H9 (cell line): ENCODE results near the gene GTF2H3. TPM values are rescaled to one million over a fixed set of nuclear protein-coding genes. Genes with fewer than 3 reads are reported as not detected.

Experiments used
- DNase-seq: peaks from one replicate; pipeline ENCODE4 v3.0.0-alpha.2; 2017
- H2AFZ ChIP-seq: one replicate; pipeline ENCODE4 v1.6.1; 2013; ENCODE audit warnings: mild to moderate bottlenecking, low read length, control low read depth, moderate library complexity
- H2AK5ac ChIP-seq: 2 replicates; pipeline ENCODE4 v1.6.1; 2013; ENCODE audit warnings: low read length, control low read depth, mixed read lengths; ENCODE audit not compliant: insufficient read length
- H2BK120ac ChIP-seq: one replicate; pipeline ENCODE4 v1.6.1; 2013; ENCODE audit warnings: low read depth, mild to moderate bottlenecking, low read length, control low read depth, inconsistent platforms; ENCODE audit not compliant: poor library complexity, severe bottlenecking
- H2BK12ac ChIP-seq: 2 replicates; pipeline ENCODE4 v1.6.1; 2013; ENCODE audit warnings: low read length, control low read depth, mixed read lengths, low read depth; ENCODE audit not compliant: insufficient read length
- H2BK15ac ChIP-seq: 2 replicates; pipeline ENCODE4 v1.6.1; 2013; ENCODE audit warnings: low read depth, low read length, control low read depth
- H2BK20ac ChIP-seq: one replicate; pipeline ENCODE4 v1.6.1; 2013; ENCODE audit warnings: low read depth, mild to moderate bottlenecking, low read length, control low read depth, inconsistent platforms; ENCODE audit not compliant: poor library complexity, severe bottlenecking
- H2BK5ac ChIP-seq: 2 replicates; pipeline ENCODE4 v1.6.1; 2013; ENCODE audit warnings: low read length, control low read depth, mixed read lengths; ENCODE audit not compliant: insufficient read length
- H3K14ac ChIP-seq: 2 replicates; pipeline ENCODE4 v1.6.1; 2013; ENCODE audit warnings: low read length, control low read depth; ENCODE audit not compliant: insufficient read depth
- H3K18ac ChIP-seq: 2 replicates; pipeline ENCODE4 v1.6.1; 2013; ENCODE audit warnings: low read depth, mild to moderate bottlenecking, mixed read lengths, low read length, control low read depth; ENCODE audit not compliant: insufficient read length
- H3K23ac ChIP-seq: 2 replicates; pipeline ENCODE4 v1.6.1; 2013; ENCODE audit warnings: low read length, control low read depth, mixed read lengths, low read depth; ENCODE audit not compliant: insufficient read length
- H3K23me2 ChIP-seq: 2 replicates; pipeline ENCODE4 v1.6.1; 2013; ENCODE audit warnings: low read depth, mild to moderate bottlenecking, mixed read lengths, low read length, control low read depth; ENCODE audit not compliant: insufficient read length, poor library complexity, severe bottlenecking
- H3K27ac ChIP-seq: 2 replicates; pipeline ENCODE4 v1.5.1; 2013; ENCODE audit warnings: low read length, control low read depth, mixed read lengths, low read depth; ENCODE audit not compliant: insufficient read length
- H3K27me3 ChIP-seq: 2 replicates; pipeline ENCODE4 v1.6.1; 2013; ENCODE audit warnings: low read length, control low read depth, inconsistent platforms; ENCODE audit not compliant: insufficient read depth
- H3K4ac ChIP-seq: 2 replicates; pipeline ENCODE4 v1.6.1; 2013; ENCODE audit warnings: low read depth, mild to moderate bottlenecking, control low read depth, inconsistent platforms, low read length, moderate library complexity
- H3K4me1 ChIP-seq: 2 replicates; pipeline ENCODE4 v1.6.1; 2013; ENCODE audit warnings: low read length, control low read depth, inconsistent platforms; ENCODE audit not compliant: insufficient read depth
- H3K4me2 ChIP-seq: 2 replicates; pipeline ENCODE4 v1.6.1; 2013; ENCODE audit warnings: low read length, control low read depth, mixed read lengths; ENCODE audit not compliant: insufficient read length, insufficient read depth
- H3K56ac ChIP-seq: 2 replicates; pipeline ENCODE4 v1.6.1; 2013; ENCODE audit warnings: low read depth, mild to moderate bottlenecking, mixed read lengths, low read length, control low read depth; ENCODE audit not compliant: insufficient read length
- H3K79me1 ChIP-seq: 2 replicates; pipeline ENCODE4 v1.6.1; 2013; ENCODE audit warnings: low read depth, mild to moderate bottlenecking, moderate library complexity, low read length, control low read depth, inconsistent platforms; ENCODE audit not compliant: insufficient read depth, poor library complexity, severe bottlenecking
- H3K79me2 ChIP-seq: 2 replicates; pipeline ENCODE4 v1.6.1; 2013; ENCODE audit warnings: low read length, control low read depth, inconsistent platforms; ENCODE audit not compliant: insufficient read depth
- H3K9ac ChIP-seq: 2 replicates; pipeline ENCODE4 v1.6.1; 2013; ENCODE audit warnings: low read length, control low read depth, mixed read lengths; ENCODE audit not compliant: insufficient read length; ENCODE audit errors: extremely low read depth
- H3K9me3 ChIP-seq: one replicate; pipeline ENCODE4 v1.6.1; 2013; ENCODE audit warnings: low read depth, low read length, inconsistent platforms; ENCODE audit not compliant: control insufficient read depth
- H3T11ph ChIP-seq: one replicate; pipeline ENCODE4 v1.6.1; 2013; ENCODE audit warnings: mild to moderate bottlenecking, low read length, control low read depth, inconsistent platforms
- H4K20me1 ChIP-seq: one replicate; pipeline ENCODE4 v1.6.1; 2013; ENCODE audit not compliant: control insufficient read depth, insufficient read length, insufficient read depth
- H4K5ac ChIP-seq: 2 replicates; pipeline ENCODE4 v1.6.1; 2013; ENCODE audit warnings: low read depth, mild to moderate bottlenecking, mixed read lengths, low read length, control low read depth; ENCODE audit not compliant: insufficient read length
- H4K8ac ChIP-seq: replicated peaks from 2 replicates; pipeline ENCODE4 v1.6.1; 2013; ENCODE audit warnings: low read length, control low read depth, mixed read lengths, low read depth; ENCODE audit not compliant: insufficient read length
- H4K91ac ChIP-seq: 2 replicates; pipeline ENCODE4 v1.6.1; 2013; ENCODE audit warnings: low read depth, mild to moderate bottlenecking, moderate library complexity, mixed read lengths, low read length, control low read depth; ENCODE audit not compliant: insufficient read length
- H3K27ac Mint-ChIP-seq, 3 experiments: 2 replicates in 2 of 3; 3 replicates in 1 of 3; pipeline ENCODE4 v1.8.0; 2020 to 2021; ENCODE audit warnings: mixed read lengths in 3 of 3, mild to moderate bottlenecking in 1 of 3, moderate library complexity in 1 of 3
- H3K27me3 Mint-ChIP-seq: 2 replicates; pipeline ENCODE4 v1.8.0; 2021; ENCODE audit warnings: low read depth, mild to moderate bottlenecking, moderate library complexity, mixed read lengths
- H3K36me3 Mint-ChIP-seq, 3 experiments: 2 replicates in 2 of 3; 3 replicates in 1 of 3; pipeline ENCODE4 v1.8.0; 2020 to 2021; ENCODE audit warnings: low read depth in 3 of 3, mixed read lengths in 3 of 3; ENCODE audit not compliant: insufficient read depth in 1 of 3
- H3K4me1 Mint-ChIP-seq, 2 experiments: 2 replicates each; pipeline ENCODE4 v1.8.0; 2020; ENCODE audit warnings: mixed read lengths in 2 of 2
- H3K4me3 Mint-ChIP-seq, 2 experiments: 2 replicates in 1 of 2; 3 replicates in 1 of 2; pipeline ENCODE4 v1.8.0; 2020 to 2021; ENCODE audit warnings: mild to moderate bottlenecking in 2 of 2, mixed read lengths in 2 of 2, moderate library complexity in 1 of 2
- H3K9me3 Mint-ChIP-seq, 2 experiments: 2 replicates in 1 of 2; 3 replicates in 1 of 2; pipeline ENCODE4 v1.8.0; 2020; ENCODE audit warnings: mild to moderate bottlenecking in 2 of 2, mixed read lengths in 2 of 2, moderate library complexity in 1 of 2
- WGBS: extraction: QIAGEN DNeasy Blood & Tissue Kit; methylation state at CpG from one replicate; pipeline ENCODE4 v1.1.7; 2013; ENCODE audit warnings: missing lambda C conversion rate, low lambda C conversion rate, mixed read lengths; ENCODE audit not compliant: insufficient read length; ENCODE audit errors: extremely low coverage; 5-methylcytosine and 5-hydroxymethylcytosine counted together
- total RNA-seq: library from RNA; stranded (reverse); gene quantifications from 2 replicates; pipeline ENCODE4 v1.2.1, GENCODE V29; 2021
- TF ChIP-seq, protein P1 (sequence below): fragments of 200-600 bp; sonication (generic); conservative IDR thresholded peaks from 3 replicates; pipeline ENCODE4 v1.8.0; 2021; ENCODE audit warnings: antibody characterized with exemption, mild to moderate bottlenecking

Gene GTF2H3
- total RNA-seq, 1 experiment from 2014 or later: 39.2 TPM

DNA sequence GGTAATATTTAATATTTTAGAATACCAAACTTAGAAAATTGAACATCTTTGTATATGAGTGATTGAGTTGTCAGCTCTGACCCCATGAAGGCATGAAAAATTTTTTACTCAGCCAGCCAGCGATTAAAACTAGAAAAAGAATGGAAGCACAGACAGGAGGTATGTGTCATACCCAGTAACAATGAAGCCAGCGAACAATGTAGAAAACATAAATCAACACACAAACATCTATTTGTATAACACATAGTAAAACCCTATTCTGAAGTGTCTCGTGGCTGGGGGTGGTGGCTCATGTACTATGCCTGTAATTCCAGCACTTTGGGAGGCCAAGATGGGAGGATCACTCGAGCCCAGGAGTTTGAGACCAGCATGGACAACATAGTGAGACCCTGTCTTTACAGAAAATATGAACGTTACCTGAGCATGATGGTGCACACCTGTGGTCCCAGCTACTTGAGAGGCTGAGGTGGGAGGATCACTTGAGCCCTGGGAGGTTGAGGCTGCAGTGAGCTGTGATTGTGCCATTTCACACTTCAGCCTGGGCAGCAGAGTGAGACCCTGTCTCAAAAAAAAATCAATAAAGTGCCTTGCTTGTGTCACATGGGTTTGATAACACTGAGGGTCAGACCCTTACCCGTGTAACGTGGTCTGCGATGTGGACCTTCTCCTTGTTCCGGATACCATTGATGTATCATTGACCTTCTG is 43.1 kb downstream of the GTF2H3 start:
- Histone ChIP-seq H4K5ac (no peak overlapping the region), H4K91ac (no peak overlapping the region), H3K14ac (no peak overlapping the region), H3K18ac (no peak overlapping the region), H3K4me2 (no peak overlapping the region), H2BK20ac (no peak overlapping the region), H3K27me3 (no peaks in the 10 kb centered on the region), H3K23ac (no peak overlapping the region), H2BK5ac (no peak overlapping the region), H3K4me1 (no peaks in the 10 kb centered on the region), H2BK12ac (no peak overlapping the region), H2BK15ac (no peak overlapping the region), H4K20me1 (no peaks in the 10 kb centered on the region), H2AK5ac (no peak overlapping the region), H3K56ac (no peak overlapping the region), H3K79me2 (no peaks in the 10 kb centered on the region), H2AFZ (no peak overlapping the region), H3K79me1 (no peaks in the 10 kb centered on the region), H3K23me2 (no peaks in the 10 kb centered on the region), H2BK120ac (no peak overlapping the region), H3K27ac (no peak overlapping the region), H3T11ph (no peak overlapping the region), H4K8ac (no peak overlapping the region), H3K9ac (no peak overlapping the region), H3K4ac (no peak overlapping the region), H3K9me3 (no peaks in the 10 kb centered on the region)
- no CpG with 5 or more reads among the region's 9 CpGs for WGBS
- no peaks in the 10 kb centered on the region for H3K9me3 Mint-ChIP-seq
- H3K27me3 Mint-ChIP-seq: no peaks in the 10 kb centered on the region
- H3K36me3 Mint-ChIP-seq: peaks cover 0 to 11% (median 7%) of the 10 kb centered on the region in 3 experiments; a peak in 4 of 7 replicates
- H3K4me1 Mint-ChIP-seq: peaks cover 1 to 3% of the 10 kb centered on the region in 2 experiments
- TF ChIP-seq, protein P1, sequence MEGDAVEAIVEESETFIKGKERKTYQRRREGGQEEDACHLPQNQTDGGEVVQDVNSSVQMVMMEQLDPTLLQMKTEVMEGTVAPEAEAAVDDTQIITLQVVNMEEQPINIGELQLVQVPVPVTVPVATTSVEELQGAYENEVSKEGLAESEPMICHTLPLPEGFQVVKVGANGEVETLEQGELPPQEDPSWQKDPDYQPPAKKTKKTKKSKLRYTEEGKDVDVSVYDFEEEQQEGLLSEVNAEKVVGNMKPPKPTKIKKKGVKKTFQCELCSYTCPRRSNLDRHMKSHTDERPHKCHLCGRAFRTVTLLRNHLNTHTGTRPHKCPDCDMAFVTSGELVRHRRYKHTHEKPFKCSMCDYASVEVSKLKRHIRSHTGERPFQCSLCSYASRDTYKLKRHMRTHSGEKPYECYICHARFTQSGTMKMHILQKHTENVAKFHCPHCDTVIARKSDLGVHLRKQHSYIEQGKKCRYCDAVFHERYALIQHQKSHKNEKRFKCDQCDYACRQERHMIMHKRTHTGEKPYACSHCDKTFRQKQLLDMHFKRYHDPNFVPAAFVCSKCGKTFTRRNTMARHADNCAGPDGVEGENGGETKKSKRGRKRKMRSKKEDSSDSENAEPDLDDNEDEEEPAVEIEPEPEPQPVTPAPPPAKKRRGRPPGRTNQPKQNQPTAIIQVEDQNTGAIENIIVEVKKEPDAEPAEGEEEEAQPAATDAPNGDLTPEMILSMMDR: no peak
- no peak overlapping the region for H3K27ac Mint-ChIP-seq
- H3K4me3 Mint-ChIP-seq: no peak overlapping the region
- DNase-seq: no peak
